Large intestine (tissue), 3 donors: ENCODE measurements around the gene RPL22. TPM values are rescaled to one million over a fixed set of nuclear protein-coding genes. Genes with fewer than 3 reads are reported as not detected.

Experiments
- DNase-seq, 2 donors: peaks; one replicate each; pipeline versions ENCODE4 v3.0.0 to v3.0.0-alpha.2; 2013
- H3K27ac ChIP-seq: one replicate; pipeline ENCODE4 v1.5.1; 2013; ENCODE audit warnings: low read length
- H3K27me3 ChIP-seq: 2 replicates; pipeline ENCODE4 v1.6.1; 2013; ENCODE audit warnings: low read length; ENCODE audit not compliant: control insufficient read depth, insufficient read depth
- H3K36me3 ChIP-seq: 2 replicates; pipeline ENCODE4 v1.6.1; 2013; ENCODE audit warnings: low read length; ENCODE audit not compliant: control insufficient read depth, insufficient read depth
- H3K4me1 ChIP-seq: one replicate; pipeline ENCODE4 v1.6.1; 2013; ENCODE audit warnings: low read length; ENCODE audit not compliant: control insufficient read depth, insufficient read depth
- H3K4me3 ChIP-seq: one replicate; pipeline ENCODE4 v1.5.1; 2013; ENCODE audit warnings: low read length
- H3K9me3 ChIP-seq: one replicate; pipeline ENCODE4 v1.6.1; 2013; ENCODE audit warnings: mild to moderate bottlenecking, low read depth, low read length, moderate library complexity; ENCODE audit not compliant: control insufficient read depth
- WGBS: methylation state at CpG from one replicate; pipeline ENCODE4 v1.1.5; 2013; ENCODE audit warnings: low lambda C conversion rate; ENCODE audit not compliant: insufficient coverage; 5-methylcytosine and 5-hydroxymethylcytosine counted together
- polyA plus RNA-seq: library from polyadenylated mRNA; unstranded; fragments of 120-200 nt; gene quantifications from one replicate; pipeline ENCODE4 v1.2.1, GENCODE V29; 2013

The RPL22 gene
- polyA plus RNA-seq, 1 donor, result 1,131 TPM

DNA sequence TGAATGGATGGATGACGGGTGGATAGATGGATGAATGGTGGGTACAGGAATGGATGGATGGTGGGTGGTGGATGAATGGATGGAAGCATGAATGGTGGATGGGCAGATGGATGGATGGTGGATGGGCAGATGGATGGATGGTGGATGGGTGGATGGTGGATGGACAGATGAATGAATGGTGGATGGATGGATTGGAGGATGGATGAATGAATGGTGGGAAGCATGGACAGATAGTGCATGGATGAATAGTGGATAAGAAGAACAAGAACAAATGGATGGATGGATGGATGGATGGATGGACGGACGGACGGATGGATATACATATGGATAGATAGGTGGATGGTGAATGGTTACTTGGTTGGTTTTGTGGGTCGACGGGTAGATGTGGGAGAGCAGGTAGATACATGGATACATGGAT, 24.0 kb downstream of the RPL22 start:
- Histone ChIP-seq H3K4me1 (no peaks in the 10 kb centered on the region), H3K27me3 (peaks cover 47% of the 10 kb centered on the region), H3K36me3 (no peaks in the 10 kb centered on the region), H3K4me3 (no peak overlapping the region), H3K9me3 (peaks cover 7% of the 10 kb centered on the region), H3K27ac (no peak overlapping the region)
- WGBS, result 100% methylated on average over 6 of the region's 6 CpGs
- DNase-seq, result no peak

- WGBS, result 95% methylated on average over 5 of the region's 5 CpGs
- peaks cover 7% of the 10 kb centered on the region for H3K9me3 ChIP-seq
- no peak overlapping the region for H3K4me3 ChIP-seq
- peaks cover 45% of the 10 kb centered on the region for H3K27me3 ChIP-seq
- no peak for DNase-seq
- H3K36me3 ChIP-seq, result no peaks in the 10 kb centered on the region
- no peak overlapping the region for H3K27ac ChIP-seq
- H3K4me1 ChIP-seq, result no peaks in the 10 kb centered on the region
Measured at GRCh38 chr1:6174621-6175410, 24.6 kb downstream of the RPL22 start.

DNA sequence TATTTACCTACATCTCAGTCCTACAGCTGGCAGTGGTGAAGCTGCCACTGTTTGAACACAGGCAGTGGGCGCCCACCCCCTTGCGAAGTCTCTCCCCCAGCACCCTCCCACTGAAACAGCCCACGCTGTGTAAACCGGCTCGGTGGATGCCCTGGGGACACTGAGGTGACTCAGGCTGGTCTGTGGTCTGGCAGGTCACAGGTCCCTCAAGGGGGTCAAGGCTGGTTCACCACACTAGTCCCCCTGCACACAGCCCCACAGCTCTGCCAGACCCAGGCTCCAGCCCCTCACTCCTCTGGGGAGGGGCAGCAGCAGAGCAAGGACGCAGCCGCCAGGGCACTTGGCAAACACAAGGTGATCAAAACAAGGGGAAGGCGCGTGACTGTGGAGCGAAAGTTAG, 26.8 kb downstream of the RPL22 start:
- peaks cover 32% of the 10 kb centered on the region for H3K27me3 ChIP-seq
- H3K36me3 ChIP-seq, result no peaks in the 10 kb centered on the region
- no peaks in the 10 kb centered on the region for H3K4me1 ChIP-seq
- no peak for DNase-seq
- no peak overlapping the region for H3K27ac ChIP-seq
- WGBS, result no CpG with 5 or more reads among the region's 10 CpGs
- H3K9me3 ChIP-seq, result peaks cover 7% of the 10 kb centered on the region
- no peak overlapping the region for H3K4me3 ChIP-seq

- WGBS, result no CpG with 5 or more reads among the region's 10 CpGs
- no peak for DNase-seq
- no peak overlapping the region for H3K4me3 ChIP-seq
- H3K27ac ChIP-seq, result no peak overlapping the region
- peaks cover 23% of the 10 kb centered on the region for H3K27me3 ChIP-seq
- H3K36me3 ChIP-seq, result no peaks in the 10 kb centered on the region
- H3K4me1 ChIP-seq, result no peaks in the 10 kb centered on the region
- H3K9me3 ChIP-seq, result peaks cover 7% of the 10 kb centered on the region
Measured at GRCh38 chr1:6171548-6172124, 27.8 kb downstream of the RPL22 start.

DNA sequence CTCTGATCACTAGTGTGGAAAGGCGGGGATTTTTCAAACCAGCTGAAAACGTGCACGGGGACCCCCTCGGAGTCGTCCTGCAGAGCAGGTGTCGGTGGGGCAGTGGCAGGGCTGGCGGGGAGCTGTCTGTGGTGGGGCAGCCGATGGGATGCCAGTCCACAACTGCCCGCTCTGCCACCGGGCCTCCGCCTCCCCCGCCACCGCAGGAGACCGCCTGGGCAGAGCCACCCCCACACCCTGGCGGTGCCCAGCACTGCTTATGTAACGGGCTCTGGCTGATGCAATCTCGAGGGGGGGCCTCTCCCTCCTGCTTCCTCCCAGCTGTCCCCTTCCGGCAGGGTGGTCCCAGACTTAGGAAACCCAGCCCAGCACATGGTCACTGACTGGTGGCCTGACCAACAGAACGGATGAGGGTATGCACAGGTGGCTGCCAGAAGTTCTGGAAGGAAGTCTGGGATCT, 28.6 kb downstream of the RPL22 start:
- Histone ChIP-seq H3K36me3 (no peaks in the 10 kb centered on the region), H3K9me3 (peaks cover 7% of the 10 kb centered on the region), H3K27me3 (peaks cover 16% of the 10 kb centered on the region), H3K4me1 (no peaks in the 10 kb centered on the region), H3K27ac (no peak overlapping the region), H3K4me3 (no peak overlapping the region)
- no peak for DNase-seq
- WGBS, result no CpG with 5 or more reads among the region's 19 CpGs

- Histone ChIP-seq H3K4me3 (no peak overlapping the region), H3K27ac (no peak overlapping the region), H3K36me3 (no peaks in the 10 kb centered on the region), H3K9me3 (peaks cover 3% of the 10 kb centered on the region), H3K4me1 (no peaks in the 10 kb centered on the region), H3K27me3 (peaks cover 16% of the 10 kb centered on the region)
- no CpG with 5 or more reads among the region's 16 CpGs for WGBS
- no peak for DNase-seq
Measured at GRCh38 chr1:6170116-6170741, 29.2 kb downstream of the RPL22 start.

GRCh38 chr1:6168947-6169586, 30.3 kb downstream of the RPL22 start:
- peaks cover 16% of the 10 kb centered on the region for H3K27me3 ChIP-seq

DNA sequence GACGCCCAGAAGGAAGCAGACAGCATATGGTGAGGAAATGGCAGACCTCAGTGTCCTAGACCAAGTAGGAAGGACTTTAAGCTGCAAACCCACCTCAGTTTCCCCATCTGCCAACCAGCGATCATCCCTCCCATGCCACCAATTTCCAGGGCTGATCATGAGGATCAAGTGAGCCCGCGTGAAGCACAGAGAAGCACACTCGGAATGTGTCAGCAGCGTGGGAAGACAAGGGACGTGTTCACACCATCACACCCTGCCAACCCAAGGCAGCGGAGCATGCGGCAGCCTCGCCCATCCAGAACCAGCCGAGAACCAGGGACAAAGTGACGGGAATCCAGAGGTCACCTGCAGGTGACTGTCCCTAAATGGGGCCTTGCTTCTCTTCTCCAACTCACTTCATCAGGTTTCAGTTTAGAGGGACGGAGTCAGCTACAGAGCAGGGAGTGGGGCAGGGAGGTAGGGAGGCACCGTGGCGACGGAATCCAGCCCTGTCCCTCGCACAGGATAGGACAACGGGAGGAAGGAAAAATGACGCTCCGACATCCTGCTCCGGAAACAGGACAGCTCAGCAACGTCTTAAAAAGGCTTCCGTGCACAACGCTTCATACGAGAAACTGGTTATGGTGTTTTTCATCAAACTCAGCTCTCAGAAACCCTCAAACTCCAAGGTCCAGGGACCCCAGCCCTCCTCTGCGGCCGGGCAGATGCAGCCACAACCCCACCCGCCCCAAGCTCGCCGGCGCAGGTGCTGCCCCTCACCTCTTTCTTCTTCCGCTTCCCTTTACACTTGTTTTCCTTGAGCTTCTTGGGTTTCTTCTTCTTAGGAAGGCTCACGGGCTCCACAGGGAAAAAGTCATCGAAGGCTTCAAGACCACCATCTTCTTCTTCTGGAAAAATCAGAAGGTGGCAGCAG, 31.7 kb downstream of the RPL22 start:
- Histone ChIP-seq H3K27ac (no peak overlapping the region), H3K4me1 (no peaks in the 10 kb centered on the region), H3K27me3 (peaks cover 22% of the 10 kb centered on the region), H3K4me3 (no peak overlapping the region), H3K9me3 (no peaks in the 10 kb centered on the region), H3K36me3 (no peaks in the 10 kb centered on the region)
- no peak for DNase-seq
- WGBS, result 94% methylated on average over 3 of the region's 34 CpGs

More at GRCh38 chr1:6168947-6169586, 30.3 kb downstream of the RPL22 start:
- no peak for DNase-seq
- no peaks in the 10 kb centered on the region for H3K36me3 ChIP-seq
- H3K4me1 ChIP-seq, result no peaks in the 10 kb centered on the region
- 100% methylated on average over 1 of the region's 18 CpGs for WGBS
- no peaks in the 10 kb centered on the region for H3K9me3 ChIP-seq
- no peak overlapping the region for H3K27ac ChIP-seq
- no peak overlapping the region for H3K4me3 ChIP-seq

DNA sequence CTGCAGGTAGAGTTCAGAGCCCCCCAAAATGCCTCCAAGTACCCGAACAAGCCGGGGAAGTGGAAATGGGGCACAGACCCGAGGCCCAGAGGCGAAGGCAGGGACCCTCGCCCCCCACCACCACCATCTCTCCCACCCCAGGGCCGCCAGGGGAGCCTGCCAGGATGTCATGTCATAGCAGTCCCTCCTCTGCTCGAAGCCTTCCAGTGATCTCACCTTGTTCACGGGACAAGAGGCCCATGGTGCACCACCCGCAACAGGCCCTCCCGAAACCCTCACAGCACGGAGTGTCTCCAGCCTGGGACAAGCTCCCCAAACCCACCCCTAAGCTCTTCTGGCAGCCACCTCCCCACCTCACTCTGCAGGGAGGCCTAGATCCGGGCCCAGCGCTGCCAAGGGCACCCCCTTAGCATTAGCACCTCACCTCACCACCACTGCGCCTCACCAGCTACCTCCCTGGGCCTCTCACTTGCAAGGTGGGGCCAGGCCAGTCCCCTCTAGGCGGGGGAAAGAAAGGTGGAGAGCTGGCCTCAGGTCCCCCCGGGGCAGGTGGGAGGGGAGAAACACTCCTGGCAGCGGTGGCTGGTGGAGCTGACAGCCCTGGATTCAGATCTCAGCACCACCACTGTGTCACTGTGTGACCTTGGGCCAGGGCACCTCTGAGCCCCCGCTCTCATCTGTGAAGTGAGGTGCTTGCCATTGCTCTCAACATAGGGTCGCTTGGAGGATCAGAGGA, 32.6 kb downstream of the RPL22 start:
- no peak for DNase-seq
- peaks cover 21% of the 10 kb centered on the region for H3K27me3 ChIP-seq

More for the DNA sequence above, 32.6 kb downstream of the RPL22 start:
- WGBS, result no CpG with 5 or more reads among the region's 19 CpGs
- Histone ChIP-seq H3K4me1 (no peaks in the 10 kb centered on the region), H3K4me3 (no peak overlapping the region), H3K27ac (no peak overlapping the region), H3K36me3 (no peaks in the 10 kb centered on the region), H3K9me3 (no peaks in the 10 kb centered on the region)
